Superior temporal gyrus (tissue), 1 donor: ENCODE data around the gene SYCP3.

Experiments used
- DNase-seq: peaks from one replicate; pipeline ENCODE4 v3.0.0-alpha.2; 2016; ENCODE audit errors: extremely low spot score

The SYCP3 gene

GRCh38 chr12:101738920-101739665 lies at the start of gene SYCP3:
SYCP3 (minus strand) TSS chr12:101739462; CDS start chr12:101737935, 1,527 bp downstream.
- DNase-seq = no peak

GRCh38 chr12:101785671-101786070 lies 46.4 kb upstream of the SYCP3 start:
- DNase-seq = no peak

- DNase-seq = no peak
These were observed 45.1 kb upstream of the SYCP3 start for GRCh38 chr12:101784376-101784775.

GRCh38 chr12:101783838-101784237 lies 44.6 kb upstream of the SYCP3 start:
- no peak for DNase-seq

- no peak for DNase-seq
These were observed 43.9 kb upstream of the SYCP3 start for GRCh38 chr12:101783150-101783549.

GRCh38 chr12:101782273-101782731 lies 43.0 kb upstream of the SYCP3 start:
- DNase-seq = no peak

- no peak for DNase-seq
These were observed 42.6 kb upstream of the SYCP3 start for GRCh38 chr12:101781834-101782233.

- no peak for DNase-seq
These were observed 41.3 kb upstream of the SYCP3 start for GRCh38 chr12:101780599-101780998.

GRCh38 chr12:101779626-101780025 lies 40.4 kb upstream of the SYCP3 start:
- DNase-seq = no peak

GRCh38 chr12:101779200-101779599 lies 39.9 kb upstream of the SYCP3 start:
- no peak for DNase-seq

- DNase-seq = no peak
These were observed 38.7 kb upstream of the SYCP3 start for GRCh38 chr12:101777978-101778377.

- DNase-seq = peak; percentile 59
These were observed 38.2 kb upstream of the SYCP3 start for GRCh38 chr12:101777485-101777884.

GRCh38 chr12:101775816-101776215 lies 36.6 kb upstream of the SYCP3 start:
- no peak for DNase-seq

GRCh38 chr12:101773650-101774162 lies 34.4 kb upstream of the SYCP3 start:
- DNase-seq = peak; percentile 93

- DNase-seq = no peak
These were observed 32.9 kb upstream of the SYCP3 start for GRCh38 chr12:101772012-101772775.

GRCh38 chr12:101769865-101770264 lies 30.6 kb upstream of the SYCP3 start:
- DNase-seq = no peak

GRCh38 chr12:101768781-101769180 lies 29.5 kb upstream of the SYCP3 start:
- DNase-seq = no peak

GRCh38 chr12:101767537-101767936 lies 28.3 kb upstream of the SYCP3 start:
- no peak for DNase-seq

GRCh38 chr12:101764051-101764792 lies 25.0 kb upstream of the SYCP3 start:
- DNase-seq = no peak

- DNase-seq = no peak
These were observed 24.1 kb upstream of the SYCP3 start for GRCh38 chr12:101763246-101763931.

- no peak for DNase-seq
These were observed 22.5 kb upstream of the SYCP3 start for GRCh38 chr12:101761781-101762180.
